MM.1S (cell line): ENCODE data around the gene SPINK9.

Experiments
- DNase-seq: peaks from one replicate; pipeline ENCODE4 v3.0.0-alpha.2; 2015
- H2AFZ ChIP-seq: fragments of 300-600 bp; sonication (generic); 2 replicates; pipeline ENCODE4 v1.6.0; 2016; ENCODE audit warnings: antibody characterized with exemption, low read length
- H3F3A ChIP-seq: fragments of 300-600 bp; sonication (generic); 2 replicates; pipeline ENCODE4 v1.6.1; 2016; ENCODE audit warnings: mild to moderate bottlenecking, antibody characterized with exemption, low read length, moderate library complexity, mixed read lengths; ENCODE audit not compliant: insufficient read depth
- H3K27ac ChIP-seq: fragments of 300-600 bp; sonication (generic); 2 replicates; pipeline ENCODE4 v1.5.1; 2016; ENCODE audit warnings: mild to moderate bottlenecking, low read length
- H3K27me3 ChIP-seq: fragments of 300-600 bp; sonication (generic); replicated peaks from 2 replicates; pipeline ENCODE4 v1.6.0; 2016; ENCODE audit warnings: low read length; ENCODE audit not compliant: insufficient read depth
- H3K36me3 ChIP-seq: fragments of 300-600 bp; sonication (generic); replicated peaks from 2 replicates; pipeline ENCODE4 v1.6.1; 2016; ENCODE audit warnings: mild to moderate bottlenecking, low read length, mixed read lengths; ENCODE audit not compliant: insufficient read depth
- H3K4me1 ChIP-seq: fragments of 300-600 bp; sonication (generic); 2 replicates; pipeline ENCODE4 v1.6.1; 2016; ENCODE audit warnings: low read length, mixed read lengths
- H3K4me2 ChIP-seq: fragments of 300-600 bp; sonication (generic); 2 replicates; pipeline ENCODE4 v1.6.0; 2016; ENCODE audit warnings: low read depth, low read length
- H3K4me3 ChIP-seq: fragments of 300-600 bp; sonication (generic); 2 replicates; pipeline ENCODE4 v1.5.1; 2016; ENCODE audit warnings: low read length, mixed read lengths
- H3K79me2 ChIP-seq: fragments of 300-600 bp; sonication (generic); 2 replicates; pipeline ENCODE4 v1.6.1; 2016; ENCODE audit warnings: mixed run types, low read length, mixed read lengths
- H3K9ac ChIP-seq: fragments of 300-600 bp; sonication (generic); 2 replicates; pipeline ENCODE4 v1.6.1; 2016; ENCODE audit warnings: low read length, mixed read lengths
- H3K9me2 ChIP-seq: fragments of 300-600 bp; sonication (generic); replicated peaks from 2 replicates; pipeline ENCODE4 v1.6.1; 2016; ENCODE audit warnings: mild to moderate bottlenecking, low read length, mixed read lengths; ENCODE audit not compliant: insufficient read depth
- H3K9me3 ChIP-seq: fragments of 300-600 bp; sonication (generic); replicated peaks from 2 replicates; pipeline ENCODE4 v1.6.1; 2016; ENCODE audit warnings: mild to moderate bottlenecking, low read length, mixed read lengths; ENCODE audit not compliant: insufficient read depth
- H4K20me1 ChIP-seq: fragments of 300-600 bp; sonication (generic); 2 replicates; pipeline ENCODE4 v1.6.1; 2016; ENCODE audit warnings: mild to moderate bottlenecking, low read length, moderate library complexity, mixed read lengths; ENCODE audit not compliant: insufficient read depth
- CTCF ChIP-seq: fragments of 300-600 bp; sonication (generic); IDR thresholded peaks from 2 replicates; pipeline ENCODE4 v1.5.1; 2016; ENCODE audit warnings: antibody characterized with exemption, low read length, mixed read lengths
- EZH2 ChIP-seq: fragments of 300-600 bp; sonication (generic); optimal IDR thresholded peaks from 2 replicates; pipeline ENCODE3; 2017; ENCODE audit warnings: low read depth, mild to moderate bottlenecking, antibody characterized with exemption, low read length, mixed read lengths
- EZH2phosphoT487 ChIP-seq: fragments of 300-600 bp; sonication (generic); IDR thresholded peaks from 2 replicates; pipeline ENCODE4 v1.6.1; 2018; ENCODE audit warnings: antibody characterized with exemption, low read length

Gene SPINK9

DNA sequence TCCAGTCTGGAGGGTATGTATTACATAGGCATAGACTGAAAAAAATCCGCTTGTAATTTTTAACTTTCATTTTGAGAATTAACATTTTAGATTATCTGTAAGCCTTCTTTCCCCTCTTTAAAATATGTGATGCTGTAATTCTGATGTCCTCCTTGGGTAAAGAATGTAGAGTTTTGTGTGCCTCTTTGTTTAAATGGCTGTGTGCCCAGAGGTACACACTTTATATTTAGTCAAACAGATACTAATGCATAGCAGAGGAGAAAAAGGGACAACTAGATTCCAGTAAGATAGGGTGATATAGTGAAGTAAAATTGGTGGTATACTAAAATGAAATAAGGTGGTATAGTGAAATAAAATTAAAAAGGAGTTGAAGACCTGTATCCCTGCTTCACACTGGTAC lies 49.7 kb downstream of the SPINK9 start:
- H3K4me2 ChIP-seq: peak overlapping the region; percentile 73
- H3K9me3 ChIP-seq: no peaks in the 10 kb centered on the region
- H3F3A ChIP-seq: no peaks in the 10 kb centered on the region
- no peak overlapping the region for H2AFZ ChIP-seq
- no peak for DNase-seq
- peaks cover 15% of the 10 kb centered on the region for H3K4me1 ChIP-seq
- no peak for TF ChIP-seq EZH2
- no peak for TF ChIP-seq EZH2phosphoT487
- no peak for TF ChIP-seq CTCF
- no peak overlapping the region for H3K27ac ChIP-seq
- H3K9ac ChIP-seq: no peak overlapping the region
- no peaks in the 10 kb centered on the region for H3K9me2 ChIP-seq
- no peaks in the 10 kb centered on the region for H3K27me3 ChIP-seq
- no peak overlapping the region; the same call in 1 of the 2 replicates for H3K4me3 ChIP-seq
- H3K79me2 ChIP-seq: peaks cover 59% of the 10 kb centered on the region
- H3K36me3 ChIP-seq: no peaks in the 10 kb centered on the region
- no peaks in the 10 kb centered on the region for H4K20me1 ChIP-seq

- Histone ChIP-seq H3K36me3 (no peaks in the 10 kb centered on the region), H3K4me1 (peaks cover 15% of the 10 kb centered on the region), H2AFZ (no peak overlapping the region), H3K4me2 (no peak overlapping the region), H3K9me3 (no peaks in the 10 kb centered on the region), H3K9me2 (no peaks in the 10 kb centered on the region), H3K9ac (no peak overlapping the region), H4K20me1 (no peaks in the 10 kb centered on the region), H3K79me2 (peaks cover 68% of the 10 kb centered on the region), H3K27me3 (no peaks in the 10 kb centered on the region), H3F3A (no peaks in the 10 kb centered on the region), H3K27ac (no peak overlapping the region), H3K4me3 (no peak overlapping the region)
- TF ChIP-seq CTCF: no peak
- no peak for DNase-seq
Observed at GRCh38 chr5:148386041-148386440, 50.7 kb downstream of the SPINK9 start.

GRCh38 chr5:148387325-148387724 lies 52.0 kb downstream of the SPINK9 start:
- H3K4me2 ChIP-seq: no peak overlapping the region
- H3K9me2 ChIP-seq: no peaks in the 10 kb centered on the region
- no peaks in the 10 kb centered on the region for H3K36me3 ChIP-seq
- no peak overlapping the region for H3K4me3 ChIP-seq
- H4K20me1 ChIP-seq: no peaks in the 10 kb centered on the region
- no peak overlapping the region for H3K9ac ChIP-seq
- H3F3A ChIP-seq: no peaks in the 10 kb centered on the region
- no peak for DNase-seq
- no peak overlapping the region for H2AFZ ChIP-seq
- H3K79me2 ChIP-seq: peaks cover 81% of the 10 kb centered on the region
- H3K27me3 ChIP-seq: no peaks in the 10 kb centered on the region
- no peak overlapping the region for H3K27ac ChIP-seq
- no peaks in the 10 kb centered on the region for H3K9me3 ChIP-seq
- TF ChIP-seq EZH2 (no peak), EZH2phosphoT487 (no peak), CTCF (no peak)
- peaks cover 15% of the 10 kb centered on the region for H3K4me1 ChIP-seq

DNA sequence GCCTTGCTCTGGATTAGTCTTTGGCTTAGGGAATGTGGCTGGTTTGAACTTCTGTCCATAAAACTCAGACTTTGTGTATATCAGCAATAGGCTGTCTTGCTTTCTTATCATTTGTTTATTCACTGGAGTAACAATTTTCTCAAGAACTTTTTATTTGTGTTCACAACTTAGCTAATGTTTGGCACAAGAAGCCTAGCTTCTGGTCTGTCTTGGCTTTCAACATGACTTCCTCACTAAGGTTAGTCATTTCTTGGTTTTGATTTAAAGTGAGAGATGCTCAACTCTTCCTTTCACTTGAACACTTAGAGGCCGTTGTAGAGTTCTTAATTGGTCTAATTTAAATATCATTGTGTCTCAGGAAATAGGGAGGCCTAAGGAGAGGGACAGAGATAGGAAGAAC lies 53.3 kb downstream of the SPINK9 start:
- Histone ChIP-seq H3K4me1 (peaks cover 9% of the 10 kb centered on the region), H2AFZ (no peak overlapping the region), H3K4me2 (no peak overlapping the region), H3K27me3 (no peaks in the 10 kb centered on the region), H4K20me1 (no peaks in the 10 kb centered on the region), H3K9me2 (no peaks in the 10 kb centered on the region), H3K9me3 (no peaks in the 10 kb centered on the region), H3K9ac (no peak overlapping the region), H3K79me2 (peaks cover 90% of the 10 kb centered on the region), H3K36me3 (no peaks in the 10 kb centered on the region), H3F3A (no peaks in the 10 kb centered on the region), H3K27ac (no peak overlapping the region), H3K4me3 (no peak overlapping the region)
- no peak for DNase-seq
- no peak for TF ChIP-seq EZH2
- TF ChIP-seq EZH2phosphoT487: no peak
- TF ChIP-seq CTCF: no peak
